NCI-H128 (cell line): ENCODE data around the gene TEPSIN.

ENCODE experiments used
- DNase-seq: peaks from one replicate; lab custom pipeline; 2025; ENCODE audit not compliant: unreplicated experiment; lab: John Stamatoyannopoulos, UW

Gene TEPSIN

DNA sequence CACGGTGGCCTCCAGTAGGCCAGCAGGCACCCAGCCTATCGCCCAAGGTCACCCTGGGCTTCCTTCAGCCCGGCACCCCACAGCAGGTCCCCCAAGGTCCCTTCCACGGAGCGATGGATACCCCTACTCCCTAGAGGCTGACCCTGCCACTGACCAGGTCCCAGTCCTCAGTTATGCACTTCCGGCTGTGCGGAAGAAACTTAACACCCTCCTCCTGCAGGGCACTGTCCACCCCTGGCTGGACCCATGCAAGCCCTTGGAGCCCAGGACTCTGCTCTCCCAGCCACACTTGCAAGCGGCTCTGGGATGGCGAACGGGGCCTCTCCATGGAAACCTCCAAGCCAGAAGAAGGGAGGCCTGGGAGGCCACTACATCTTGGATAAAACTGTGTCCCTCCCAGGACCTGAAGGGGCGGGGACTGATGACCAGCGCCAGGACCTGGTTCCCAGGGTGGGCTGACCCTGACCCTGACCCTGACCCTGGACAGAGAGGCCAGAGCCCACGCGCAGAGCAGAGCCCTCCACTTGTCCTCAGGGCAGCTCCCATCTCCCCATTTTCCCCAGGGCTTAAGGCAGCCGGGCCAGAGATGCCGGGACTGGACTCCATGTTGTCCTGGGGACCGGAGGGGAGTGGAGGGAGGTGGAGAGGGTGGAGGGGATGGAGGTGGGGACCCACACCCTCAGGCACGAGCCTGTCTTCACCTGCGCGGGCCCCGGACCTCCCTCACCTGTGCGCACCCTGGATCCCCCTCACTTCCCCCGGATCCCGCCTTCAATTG is 16.8 kb downstream of the TEPSIN start:
- DNase-seq: no peak

DNA sequence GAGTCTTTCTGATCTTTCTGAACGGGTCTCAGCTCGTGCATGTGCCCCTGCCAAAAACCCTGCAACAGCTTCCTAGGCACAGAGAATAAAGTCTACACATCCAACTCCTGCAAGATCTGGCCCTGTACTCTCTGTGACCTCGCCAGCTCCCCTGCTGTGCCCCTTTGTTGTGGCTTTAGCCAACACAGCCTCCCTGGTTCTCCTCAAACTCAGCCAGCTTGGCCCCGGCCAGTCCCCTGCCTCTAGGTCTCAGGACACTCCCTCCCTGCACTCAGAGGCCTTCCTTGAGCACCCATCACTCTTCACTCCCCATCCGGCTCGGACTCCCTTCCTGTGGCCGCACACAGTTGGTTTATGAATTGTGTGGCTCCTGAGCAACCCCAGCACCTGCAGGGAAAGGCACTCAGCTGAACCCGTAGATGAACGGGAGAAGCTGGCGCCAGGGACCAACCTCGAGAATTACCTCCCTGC is 17.4 kb downstream of the TEPSIN start:
- no peak for DNase-seq

DNA sequence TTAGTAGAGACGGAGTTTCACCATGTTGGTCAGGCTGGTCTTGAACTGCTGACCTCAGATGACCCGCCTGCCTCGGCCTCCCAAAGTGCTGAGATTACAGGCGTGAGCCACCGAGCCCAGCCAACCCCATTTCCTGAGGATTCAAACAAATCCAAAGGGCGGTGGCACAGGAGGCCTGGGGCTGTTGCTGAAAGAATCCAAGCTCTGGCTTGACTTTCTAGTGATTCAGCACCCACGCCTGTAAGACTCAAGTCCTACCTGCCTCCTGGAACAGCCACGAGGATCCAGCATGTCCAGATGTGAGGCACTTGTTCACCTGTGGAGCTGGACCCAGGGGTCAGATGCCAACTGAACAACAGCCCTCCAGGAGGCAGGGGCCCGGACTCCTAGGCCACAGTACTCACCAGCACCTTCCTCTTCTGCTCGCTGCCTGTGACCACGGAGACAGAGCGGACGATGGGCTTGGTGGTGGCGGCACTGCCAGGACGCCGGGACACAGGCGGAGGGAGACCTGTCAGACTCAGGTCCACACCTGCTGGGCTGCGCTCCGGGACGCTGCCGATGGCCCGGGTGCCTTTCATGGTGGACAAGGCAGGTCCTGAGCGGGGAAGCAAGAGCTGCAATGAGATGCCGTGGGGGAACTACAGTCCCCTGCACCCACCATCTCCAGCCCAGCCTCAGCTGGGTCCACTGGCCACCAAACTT is 19.2 kb downstream of the TEPSIN start:
- DNase-seq: no peak

DNA sequence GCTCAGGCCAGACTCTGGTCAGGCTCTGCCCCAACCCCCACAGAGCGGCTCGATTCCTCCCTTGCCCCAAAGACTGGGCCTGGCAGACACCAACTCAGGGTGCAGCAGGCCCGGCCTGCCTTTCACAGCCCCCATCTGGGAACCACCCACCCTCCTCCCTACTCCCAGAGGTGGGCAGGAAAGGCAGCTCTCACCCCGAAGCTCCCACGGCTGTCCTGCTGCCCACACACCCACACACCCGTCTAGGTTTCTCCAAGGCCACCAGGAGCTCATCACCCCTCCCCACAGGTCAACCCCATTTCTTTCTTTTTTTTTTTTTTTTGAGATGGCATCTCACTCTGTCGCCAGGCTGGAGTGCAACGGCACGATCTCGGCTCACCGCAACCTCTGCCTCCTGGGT is 19.9 kb downstream of the TEPSIN start:
- no peak for DNase-seq

DNA sequence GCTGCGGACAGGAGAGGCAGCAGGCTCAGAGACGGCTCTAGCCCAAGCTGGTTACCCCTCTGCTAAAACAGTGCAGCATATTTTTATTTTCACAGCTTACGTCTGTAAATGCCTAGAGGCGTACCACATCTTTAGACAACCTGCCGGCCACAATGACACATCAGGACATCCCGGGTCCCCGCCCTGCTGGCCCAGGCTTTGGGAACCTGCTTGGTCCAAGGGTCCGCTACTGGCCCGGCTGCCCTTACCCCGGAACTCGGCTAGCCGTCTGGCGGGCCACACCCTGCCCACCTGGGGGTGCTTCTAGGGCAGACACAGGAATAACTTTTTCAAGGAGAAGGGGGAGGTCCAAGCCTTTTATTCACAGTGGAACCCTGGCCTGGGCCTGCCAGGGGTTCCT is 20.4 kb downstream of the TEPSIN start:
- DNase-seq: no peak

DNA sequence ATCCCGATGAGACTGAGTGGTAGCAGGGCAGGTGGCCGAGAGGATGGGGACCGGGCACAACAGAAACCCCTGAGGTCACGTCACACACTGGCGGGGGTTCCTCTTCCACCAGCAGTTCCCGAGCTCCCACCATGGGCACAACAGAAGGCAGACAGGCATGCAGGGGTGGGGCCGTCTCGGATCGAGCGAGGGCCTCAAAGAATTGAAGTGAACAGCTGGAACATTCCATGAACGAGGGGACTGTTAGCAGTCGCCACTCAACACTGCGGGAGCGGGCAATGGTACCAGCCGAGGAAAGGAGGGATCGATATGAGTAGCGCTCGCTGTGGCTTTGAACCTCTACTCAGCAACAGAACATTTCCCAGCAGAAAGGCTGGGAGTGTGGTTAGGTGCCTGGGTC is 21.4 kb downstream of the TEPSIN start:
- no peak for DNase-seq

DNA sequence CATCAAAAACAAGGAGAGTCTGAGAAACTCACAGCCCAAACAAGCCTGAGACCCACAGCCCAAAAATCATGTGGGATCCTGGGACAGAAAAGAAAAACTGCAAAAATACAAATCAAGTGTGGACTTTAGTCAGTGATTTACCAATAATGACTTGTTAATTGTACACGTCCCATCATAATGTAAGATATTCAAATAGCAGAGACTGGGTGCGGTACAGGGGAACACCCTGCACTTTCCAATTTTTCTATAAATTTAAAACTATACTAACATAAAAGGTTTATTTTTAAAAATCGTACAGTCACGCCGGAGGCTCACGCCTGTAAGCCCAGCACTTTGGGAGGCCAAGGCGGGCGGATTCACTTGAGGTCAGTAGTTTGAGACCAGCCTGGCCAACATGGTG is 24.9 kb downstream of the TEPSIN start:
- DNase-seq: no peak

DNA sequence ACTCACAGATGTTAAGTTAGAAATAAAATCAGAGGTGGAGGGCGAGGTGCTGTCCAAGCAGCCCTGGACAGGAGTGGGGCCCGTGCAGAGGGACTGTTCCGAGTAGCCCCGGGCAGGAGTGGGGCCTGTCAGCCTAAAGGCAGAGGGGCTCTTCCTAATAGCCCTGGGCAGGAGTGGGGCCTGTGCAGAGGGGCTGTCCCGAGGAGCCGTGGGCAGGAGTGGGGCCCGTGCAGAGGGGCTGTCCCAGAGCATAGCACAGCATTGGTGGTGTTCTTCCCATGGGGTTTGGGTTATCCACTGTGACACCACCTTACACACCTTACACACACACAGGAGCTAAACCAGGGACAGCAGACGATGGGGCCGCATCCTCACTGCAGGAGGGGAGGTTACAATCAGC is 26.5 kb downstream of the TEPSIN start:
- no peak for DNase-seq

DNA sequence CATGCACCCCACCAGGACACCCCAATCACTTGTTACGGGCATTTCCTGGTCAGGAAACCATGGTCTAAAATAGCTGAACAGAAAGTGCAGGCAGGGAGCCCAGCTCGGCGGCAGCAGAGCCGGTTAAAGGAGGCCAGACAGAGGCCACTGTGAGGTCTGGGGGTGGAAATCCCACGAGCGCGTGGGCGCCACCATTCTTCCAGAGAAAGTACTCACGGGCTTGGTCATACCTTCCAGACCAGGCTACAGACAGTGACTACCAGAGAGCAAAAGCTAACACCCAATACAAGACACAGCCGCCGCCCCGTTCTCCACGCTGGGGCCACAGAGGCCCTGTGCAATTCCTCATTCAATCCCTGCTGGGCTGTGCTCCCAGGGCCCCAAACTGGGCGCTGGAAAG is 28.0 kb downstream of the TEPSIN start:
- no peak for DNase-seq

DNA sequence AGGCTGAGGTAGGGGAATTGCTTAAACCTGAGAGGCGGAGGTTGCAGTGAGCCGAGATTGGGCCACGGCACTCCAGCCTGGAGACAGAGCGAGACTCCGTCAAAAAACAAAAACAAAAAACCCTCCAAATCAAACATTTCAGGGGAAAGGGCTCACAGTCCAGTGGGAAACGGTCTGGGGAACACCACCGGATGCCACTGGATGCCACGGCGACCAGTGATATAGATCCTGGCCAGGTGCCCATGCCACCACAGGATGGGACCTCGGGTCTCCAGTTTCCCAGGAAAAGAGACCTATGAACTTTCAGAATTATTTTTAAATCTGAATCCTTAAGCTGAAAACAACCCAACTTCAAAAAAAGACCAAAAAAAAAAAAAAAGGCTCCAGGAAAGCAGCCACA is 28.4 kb downstream of the TEPSIN start:
- no peak for DNase-seq

DNA sequence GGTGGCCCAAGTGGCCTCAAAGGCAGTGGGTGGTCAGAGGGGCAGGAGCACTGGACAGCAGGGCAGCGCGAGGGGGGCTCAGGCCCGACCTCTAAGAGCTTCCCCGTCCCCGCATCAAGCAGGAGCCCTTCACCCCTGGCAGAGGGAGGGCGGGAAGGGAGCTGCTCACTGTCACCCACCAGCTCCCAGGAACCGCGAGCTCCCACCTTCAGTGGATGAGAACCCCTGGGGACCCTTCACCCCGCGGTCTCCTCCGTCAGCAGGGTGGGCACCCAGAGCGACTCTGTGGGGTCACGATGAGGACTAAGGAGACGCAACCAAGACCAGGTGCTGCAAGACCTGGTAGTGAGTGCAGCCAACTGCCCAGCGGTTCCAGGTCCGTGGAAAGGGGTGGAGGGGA is 29.7 kb downstream of the TEPSIN start:
- DNase-seq: no peak

DNA sequence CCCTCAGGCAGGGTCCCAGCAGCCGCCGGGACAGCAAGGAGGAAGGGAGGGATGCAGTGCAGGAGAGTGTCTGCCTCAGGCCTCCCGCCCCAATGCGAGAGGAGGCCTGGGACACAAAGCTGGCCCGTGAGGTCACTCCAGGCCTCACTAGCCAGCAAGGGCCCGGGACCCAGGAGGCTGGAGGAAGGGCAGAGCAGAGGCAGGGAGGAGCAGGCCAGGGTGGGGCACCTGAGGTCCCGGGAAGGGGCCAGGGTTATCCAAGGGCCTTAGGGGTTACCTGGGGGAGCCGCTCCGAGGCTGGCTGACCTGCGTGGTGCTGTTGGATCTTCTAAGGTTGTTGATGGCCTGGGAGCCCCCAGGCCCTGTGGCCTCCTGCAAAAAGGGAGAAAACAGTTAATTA is 30.2 kb downstream of the TEPSIN start:
- no peak for DNase-seq

DNA sequence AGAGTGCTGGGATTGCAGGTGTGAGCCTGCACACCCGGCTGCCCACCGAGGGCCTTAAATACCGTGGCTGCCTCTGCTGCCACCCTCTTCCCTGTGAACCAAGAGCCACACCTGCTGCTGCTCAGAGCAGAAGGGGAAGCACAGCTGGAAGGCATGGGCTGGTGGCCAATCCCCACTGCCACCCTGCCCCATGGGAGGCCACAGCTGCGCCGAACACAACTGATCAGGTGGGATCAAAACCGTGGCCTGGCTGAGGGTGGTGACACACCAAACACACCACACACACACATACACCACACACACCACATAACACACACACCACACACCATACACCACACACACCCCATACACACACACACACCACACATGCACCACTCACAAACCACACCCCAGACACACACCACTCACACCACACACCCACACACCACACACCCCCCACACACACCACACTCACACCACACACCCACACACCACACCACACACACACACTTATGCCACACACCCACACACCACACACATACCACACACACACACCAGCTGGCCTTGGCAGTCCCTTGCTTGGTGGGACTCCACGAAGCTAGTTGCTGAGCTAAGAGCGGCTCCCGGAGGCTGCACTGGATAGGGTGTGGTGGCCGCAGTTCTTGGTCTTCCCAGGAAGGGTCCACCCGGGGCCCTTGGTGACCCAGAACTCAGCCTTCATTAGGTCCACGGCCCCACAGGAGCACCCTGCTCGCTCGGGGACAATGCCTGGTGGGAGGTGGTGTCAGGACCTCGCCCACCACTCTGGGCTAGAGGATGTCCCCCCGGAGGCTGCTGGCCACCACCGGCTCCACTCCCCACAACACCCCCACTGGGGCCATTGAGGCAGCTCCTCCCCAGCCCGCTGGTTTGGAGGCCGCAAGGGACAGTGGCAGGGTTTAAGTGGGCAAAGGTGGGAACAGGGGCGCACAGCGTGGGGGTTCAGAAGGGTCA is 31.0 kb downstream of the TEPSIN start:
- DNase-seq: no peak

DNA sequence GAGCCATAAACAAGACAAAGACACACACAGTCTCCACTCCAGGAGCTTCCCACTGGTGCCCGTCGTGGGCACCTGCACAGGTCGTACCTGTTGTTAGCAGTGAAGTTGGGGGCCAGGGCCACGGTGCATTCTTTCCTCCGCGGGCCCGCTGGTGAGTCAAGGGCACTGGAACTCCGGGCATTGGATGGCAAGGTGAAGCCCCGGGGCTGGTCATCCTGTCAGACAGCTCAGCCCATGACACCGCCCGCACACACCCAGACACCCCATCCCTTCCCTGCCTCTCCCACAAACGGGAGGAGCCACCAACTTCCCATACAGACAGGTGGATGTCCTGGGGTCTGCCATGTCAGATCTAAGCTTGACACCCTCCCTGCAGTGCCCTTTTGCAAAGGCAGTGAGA is 32.2 kb downstream of the TEPSIN start:
- DNase-seq: no peak

DNA sequence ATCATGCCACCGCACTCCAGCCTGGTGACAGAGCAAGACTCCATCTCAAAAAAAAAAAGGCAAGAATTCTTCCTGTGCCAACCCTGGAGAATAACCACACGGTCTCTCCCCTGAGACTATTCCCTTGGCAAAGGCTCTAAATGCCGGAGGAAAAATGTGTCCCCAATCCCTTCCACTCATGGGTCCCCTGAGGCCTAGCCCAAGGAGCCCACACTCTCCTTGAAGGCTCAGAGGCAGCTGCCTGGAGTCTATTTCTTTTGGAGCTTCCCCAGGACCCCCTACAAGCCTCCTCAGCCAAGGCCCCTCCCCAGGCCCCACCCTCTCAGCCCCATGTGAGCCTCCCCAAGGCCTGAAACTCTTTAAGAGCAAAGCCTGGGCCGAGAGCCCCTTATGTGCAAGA is 32.7 kb downstream of the TEPSIN start:
- no peak for DNase-seq

DNA sequence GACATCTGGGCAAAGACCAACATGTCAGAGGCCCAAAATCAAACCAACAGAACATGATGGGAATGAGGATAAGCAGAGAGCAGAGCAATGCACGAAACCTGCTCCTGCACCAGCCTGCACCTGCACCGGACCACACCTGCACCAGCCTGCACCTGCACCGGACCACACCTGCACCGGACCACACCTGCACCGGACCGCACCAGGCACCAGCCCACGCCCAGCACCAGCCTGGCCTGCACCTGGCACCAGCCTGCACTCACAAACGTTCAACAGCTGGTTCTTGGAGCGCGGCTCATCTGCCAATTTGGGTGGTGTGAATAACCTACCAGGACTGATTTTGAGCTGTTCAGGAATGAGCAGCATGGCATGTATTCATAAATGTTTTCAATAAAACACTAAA is 34.3 kb downstream of the TEPSIN start:
- no peak for DNase-seq

DNA sequence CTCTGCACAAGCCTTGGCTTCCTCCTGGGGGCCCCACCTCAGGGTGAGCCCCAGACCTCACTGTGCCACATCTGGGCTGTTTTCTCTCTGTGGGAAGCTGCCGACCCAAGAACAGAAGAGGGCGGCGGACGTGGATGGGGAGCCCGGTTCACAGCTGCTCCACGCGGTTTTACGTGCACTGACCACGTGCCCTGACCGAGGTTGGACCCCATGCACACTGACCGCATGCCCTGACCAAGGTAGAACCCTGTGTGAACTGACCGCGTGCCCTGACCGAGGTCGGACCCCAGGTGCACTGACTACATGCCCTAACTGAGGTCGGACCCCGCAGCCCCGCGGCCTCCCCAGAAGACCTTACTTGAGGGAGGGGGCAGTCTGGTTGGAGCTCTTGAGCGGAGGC is 35.7 kb downstream of the TEPSIN start:
- DNase-seq: no peak

DNA sequence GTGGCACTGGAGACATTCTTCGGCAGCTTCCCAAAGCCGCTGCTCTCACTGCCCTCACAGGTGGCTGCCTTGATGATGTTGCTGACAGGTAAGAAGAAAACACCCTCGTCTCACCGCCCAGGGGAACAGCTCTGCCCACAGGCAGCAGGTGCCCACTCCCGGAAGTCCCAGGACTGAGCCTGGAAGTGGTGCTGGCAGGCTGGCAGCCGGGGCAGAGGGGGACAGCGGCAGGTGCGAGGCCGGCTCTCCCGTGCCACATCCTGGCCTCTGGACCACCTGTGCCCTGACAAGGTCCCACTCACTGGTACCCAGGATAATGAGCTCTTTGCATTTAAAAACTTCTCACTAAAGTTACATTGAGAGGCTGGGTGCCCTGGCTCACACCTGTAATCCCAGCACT is 36.5 kb downstream of the TEPSIN start:
- no peak for DNase-seq

DNA sequence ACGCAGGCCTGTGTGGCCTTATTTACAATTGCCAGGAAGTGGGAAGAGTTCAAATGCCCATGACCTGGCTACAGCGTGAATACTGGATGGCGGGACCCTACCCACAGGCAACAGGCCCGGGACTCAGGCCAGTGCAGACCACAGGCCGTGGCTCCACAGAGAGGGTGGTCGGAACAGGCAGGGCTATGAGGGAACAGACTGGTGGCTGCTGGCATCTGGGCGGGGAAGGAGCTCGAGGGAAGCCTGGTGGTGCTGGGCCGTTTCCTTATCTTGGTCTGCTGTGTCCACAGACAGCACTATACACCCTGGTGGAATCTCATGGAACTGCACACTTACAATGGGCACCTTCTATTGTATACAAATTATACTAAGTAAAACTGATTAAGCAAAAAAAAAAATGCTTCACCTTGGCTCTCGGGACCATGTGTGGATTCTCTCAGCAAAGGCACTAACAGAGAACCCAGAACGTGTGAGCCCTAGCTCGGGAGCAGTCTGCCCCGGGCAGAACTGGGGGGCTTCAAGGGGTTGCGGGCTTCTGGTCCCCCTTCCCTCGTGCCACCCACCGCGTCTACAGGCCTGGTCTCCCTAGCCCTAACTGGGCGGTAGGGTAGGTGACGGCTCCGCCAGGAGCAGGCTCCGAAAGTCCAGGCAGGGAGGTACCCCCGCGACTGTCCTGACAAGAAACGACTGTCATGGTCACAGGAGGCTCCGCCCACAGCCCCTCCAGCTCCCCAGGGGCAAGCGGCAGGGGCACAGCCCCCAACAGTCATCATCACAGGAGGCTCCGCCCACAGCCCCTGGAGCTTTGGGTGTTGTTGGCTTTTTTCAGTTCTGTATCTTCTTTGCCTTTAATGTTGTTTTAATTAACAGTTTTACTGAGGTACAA is 37.9 kb downstream of the TEPSIN start:
- DNase-seq: no peak

DNA sequence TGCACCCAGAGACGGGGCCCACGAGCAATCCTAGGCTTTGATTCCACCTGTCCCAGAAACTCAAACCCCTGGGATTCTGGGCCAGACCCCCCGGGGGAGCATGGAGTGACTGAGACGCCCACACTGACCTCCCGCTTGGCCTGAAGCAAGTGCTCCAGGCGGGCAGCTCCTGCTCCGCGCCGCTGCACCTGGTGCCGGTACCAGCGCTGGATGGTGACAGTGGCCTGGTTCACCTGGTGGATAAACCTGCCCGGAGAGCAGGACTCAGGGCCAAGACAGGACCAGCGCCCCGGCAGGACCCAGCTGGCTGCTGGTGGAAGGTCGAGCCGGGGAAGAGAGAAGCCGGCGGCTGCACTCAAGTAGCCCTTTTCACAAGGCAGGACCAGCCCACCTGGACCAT is 38.7 kb downstream of the TEPSIN start:
- no peak for DNase-seq

DNA sequence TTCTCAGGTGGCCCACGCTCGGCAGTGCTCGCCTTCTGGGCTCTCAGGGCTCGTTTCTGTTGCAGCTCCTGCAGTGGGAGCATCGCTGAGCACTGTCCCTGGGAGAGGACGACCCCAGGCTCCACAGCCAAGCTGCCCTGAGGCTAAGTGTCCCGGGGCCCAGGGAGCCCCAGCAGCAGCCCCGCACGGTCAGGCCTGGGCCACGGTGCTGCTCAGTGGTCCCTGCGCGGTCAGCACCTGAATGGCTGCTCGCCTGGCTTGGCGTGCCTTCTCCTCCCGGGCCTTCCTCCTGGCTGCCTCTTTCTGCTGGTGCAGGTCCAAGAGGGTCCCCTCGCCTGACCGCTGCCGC is 39.4 kb downstream of the TEPSIN start:
- DNase-seq: no peak
